Activated CD4-positive, alpha-beta T cell treated with anti-CD3 and anti-CD28 coated beads, Interleukin-2, amount 50 U/mL, for 4 hours (primary cell): Measurements from ENCODE around the gene RASSF7.

Source experiments
- DNase-seq, 2 experiments: peaks; one replicate each; pipeline ENCODE4 v3.0.0-alpha.2; 2020

Gene RASSF7

GRCh38 chr11:551596-551995 lies 9.2 kb upstream of the RASSF7 start:
- no peak for DNase-seq

- DNase-seq, result no peak
Measured at GRCh38 chr11:553083-553987, 7.4 kb upstream of the RASSF7 start.

GRCh38 chr11:553988-554340 lies 6.8 kb upstream of the RASSF7 start:
- DNase-seq, result no peak

- DNase-seq, result peak; percentile 73 to 77
Measured at GRCh38 chr11:554428-555226, 6.1 kb upstream of the RASSF7 start.

GRCh38 chr11:555227-555779 lies 5.5 kb upstream of the RASSF7 start:
- DNase-seq, result no peak

- DNase-seq, result no peak
Measured at GRCh38 chr11:555780-556661, 4.7 kb upstream of the RASSF7 start.

GRCh38 chr11:556662-557256 lies 4.0 kb upstream of the RASSF7 start:
- DNase-seq, result no peak

GRCh38 chr11:557328-558132 lies 3.2 kb upstream of the RASSF7 start:
- no peak for DNase-seq

GRCh38 chr11:558503-558902 lies 2.3 kb upstream of the RASSF7 start:
- DNase-seq, result no peak

GRCh38 chr11:559020-559620 lies 1.6 kb upstream of the RASSF7 start:
- no peak for DNase-seq

- no peak for DNase-seq
Measured at GRCh38 chr11:559712-560304, 962 bp upstream of the RASSF7 start.

GRCh38 chr11:561148-562003 lies 606 bp downstream of the RASSF7 start:
- no peak for DNase-seq

- DNase-seq, result no peak
Measured at GRCh38 chr11:562046-562645, 1.4 kb downstream of the RASSF7 start.

- no peak for DNase-seq
Measured at GRCh38 chr11:563066-563811, 2.5 kb downstream of the RASSF7 start.

- no peak for DNase-seq
Measured at GRCh38 chr11:563812-564578, 3.2 kb downstream of the RASSF7 start.

- no peak for DNase-seq
Measured at GRCh38 chr11:565921-566509, 5.2 kb downstream of the RASSF7 start.

GRCh38 chr11:567011-567628 lies 6.3 kb downstream of the RASSF7 start:
- no peak for DNase-seq
